ENCODE data around the gene MARCO. TPM values are rescaled to one million over a fixed set of nuclear protein-coding genes. Genes with fewer than 3 reads are reported as not detected.

MARCO gene
- polyA plus RNA-seq, 1 donor from 2014 or later = not detected

DNA sequence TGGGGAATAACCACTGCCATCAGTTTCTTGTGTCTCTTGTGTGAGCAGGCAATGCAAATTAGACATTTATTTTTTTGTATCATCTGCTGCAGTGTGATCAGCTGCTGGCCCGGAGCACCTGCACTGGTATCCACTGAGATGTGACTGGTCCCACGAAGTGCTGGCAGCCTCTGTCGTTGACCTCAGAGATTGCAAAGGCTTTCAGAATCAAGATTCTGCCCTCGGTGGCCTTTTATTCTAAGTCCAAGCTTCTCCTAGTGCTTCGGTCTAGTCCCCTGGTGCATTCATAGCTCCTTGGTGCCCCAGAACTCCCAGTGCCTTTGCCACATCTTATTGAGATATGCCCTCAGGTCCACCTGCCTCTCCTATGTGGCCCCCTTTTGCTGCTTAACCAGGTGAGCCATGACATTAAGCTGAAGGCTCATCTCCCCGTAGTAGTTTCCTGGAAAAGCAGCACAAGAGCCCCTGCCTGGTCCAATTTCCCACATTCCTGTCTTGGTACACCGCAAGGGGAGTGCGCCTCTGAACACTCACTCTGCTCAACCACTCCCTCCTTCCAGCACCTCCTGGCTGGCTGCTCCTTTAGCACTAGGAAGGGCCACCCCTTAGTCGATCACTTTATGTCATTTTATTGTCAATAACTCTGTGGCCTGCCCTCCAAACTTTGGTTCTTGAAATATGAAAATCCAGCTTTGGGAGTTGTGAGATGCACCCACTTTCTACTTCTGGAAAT lies 27.1 kb upstream of the MARCO start:
- Mint-ChIP-seq H3K9me3 (no peaks in the 10 kb centered on the region), H3K4me1 (no peaks in the 10 kb centered on the region), H3K27ac (no peak overlapping the region), H3K27me3 (peaks cover 5% of the 10 kb centered on the region), H3K36me3 (no peaks in the 10 kb centered on the region), H3K4me3 (no peak overlapping the region)

DNA sequence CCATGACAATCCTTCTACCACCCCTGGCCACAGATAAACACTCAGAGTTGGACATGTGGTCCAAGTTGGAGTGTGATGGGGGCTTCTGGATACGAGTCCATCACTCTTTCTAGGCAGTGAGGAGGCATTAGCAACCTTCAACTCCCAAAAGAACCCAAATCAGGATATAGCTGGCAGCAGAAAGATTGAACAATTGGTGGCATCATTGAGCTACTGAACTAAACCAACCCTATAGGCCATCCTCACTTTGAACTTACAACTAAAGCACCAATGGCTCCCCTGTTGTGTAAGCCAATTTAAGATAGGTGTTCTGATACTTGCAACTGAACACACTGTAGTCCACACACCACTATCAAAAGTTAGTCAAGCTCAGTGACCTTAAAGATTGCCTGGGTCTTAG lies 24.0 kb upstream of the MARCO start:
- Mint-ChIP-seq H3K27me3 (peaks cover 5% of the 10 kb centered on the region), H3K36me3 (no peaks in the 10 kb centered on the region), H3K4me1 (no peaks in the 10 kb centered on the region), H3K4me3 (no peak overlapping the region), H3K27ac (no peak overlapping the region), H3K9me3 (no peaks in the 10 kb centered on the region)

DNA sequence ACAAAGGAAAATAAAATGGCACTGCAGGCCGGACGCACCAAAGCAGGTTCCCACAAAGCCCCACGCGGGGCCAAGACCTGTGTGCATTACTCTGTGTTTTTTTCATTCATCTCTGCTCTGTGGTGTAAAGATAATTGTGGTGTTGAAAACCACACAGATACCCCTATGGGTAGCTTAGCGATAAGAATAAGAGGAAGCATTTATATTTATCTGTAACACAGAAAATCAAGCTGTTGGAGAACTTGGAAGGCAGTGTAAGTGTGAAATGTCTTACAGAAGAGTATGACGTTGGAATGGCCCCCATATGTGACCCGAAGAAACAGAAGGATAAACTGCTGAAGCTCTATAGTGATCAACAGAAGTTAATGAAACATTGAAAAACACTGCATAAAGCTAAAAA lies 20.3 kb upstream of the MARCO start:
- no peaks in the 10 kb centered on the region for H3K36me3 Mint-ChIP-seq
- H3K4me1 Mint-ChIP-seq = no peaks in the 10 kb centered on the region
- H3K9me3 Mint-ChIP-seq = no peaks in the 10 kb centered on the region
- H3K4me3 Mint-ChIP-seq = no peak overlapping the region
- H3K27ac Mint-ChIP-seq = no peak overlapping the region
- H3K27me3 Mint-ChIP-seq = peaks cover 3% of the 10 kb centered on the region

GRCh38 chr2:118922254-118922653 lies 19.7 kb upstream of the MARCO start:
- no peaks in the 10 kb centered on the region for H3K9me3 Mint-ChIP-seq
- H3K36me3 Mint-ChIP-seq = no peaks in the 10 kb centered on the region
- H3K4me1 Mint-ChIP-seq = no peaks in the 10 kb centered on the region
- no peak overlapping the region for H3K27ac Mint-ChIP-seq
- H3K27me3 Mint-ChIP-seq = peaks cover 3% of the 10 kb centered on the region
- H3K4me3 Mint-ChIP-seq = no peak overlapping the region

- Mint-ChIP-seq H3K36me3 (no peaks in the 10 kb centered on the region), H3K27ac (no peak overlapping the region), H3K9me3 (no peaks in the 10 kb centered on the region), H3K4me1 (no peaks in the 10 kb centered on the region), H3K27me3 (peaks cover 3% of the 10 kb centered on the region), H3K4me3 (no peak overlapping the region)
Measured at GRCh38 chr2:118923371-118923770, 18.6 kb upstream of the MARCO start.

DNA sequence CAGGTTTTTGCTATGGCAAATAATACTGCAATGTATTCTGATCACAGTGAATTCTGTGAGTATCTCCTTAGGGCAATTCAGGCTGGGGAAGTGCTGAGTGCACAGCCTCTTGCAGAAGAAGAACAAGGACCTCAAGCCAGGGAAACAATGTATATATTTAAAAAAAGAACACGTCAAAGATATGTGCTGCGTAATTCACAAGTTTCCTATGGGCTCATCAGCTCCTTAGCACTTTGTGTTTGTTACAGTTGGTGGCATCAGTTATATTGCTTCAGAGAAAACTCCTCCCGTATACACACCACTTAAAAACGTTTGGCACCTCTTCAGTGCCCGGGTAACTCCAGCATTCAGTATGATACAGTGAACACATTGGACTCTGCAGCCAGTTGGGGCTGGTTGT lies 16.5 kb upstream of the MARCO start:
- peaks cover 3% of the 10 kb centered on the region for H3K27me3 Mint-ChIP-seq
- H3K27ac Mint-ChIP-seq = no peak overlapping the region
- H3K4me1 Mint-ChIP-seq = no peaks in the 10 kb centered on the region
- peaks cover 1 to 4% (median 4%) of the 10 kb centered on the region in 3 donors for H3K9me3 Mint-ChIP-seq
- no peaks in the 10 kb centered on the region for H3K36me3 Mint-ChIP-seq
- no peak overlapping the region for H3K4me3 Mint-ChIP-seq

GRCh38 chr2:118925981-118926380 lies 16.0 kb upstream of the MARCO start:
- Mint-ChIP-seq H3K9me3 (peaks cover 4 to 7% (median 5%) of the 10 kb centered on the region in 3 donors), H3K27ac (no peak overlapping the region), H3K36me3 (no peaks in the 10 kb centered on the region), H3K27me3 (peaks cover 3% of the 10 kb centered on the region), H3K4me1 (no peaks in the 10 kb centered on the region), H3K4me3 (no peak overlapping the region)

GRCh38 chr2:118929059-118929458 lies 12.9 kb upstream of the MARCO start:
- H3K27ac Mint-ChIP-seq = no peak overlapping the region
- H3K27me3 Mint-ChIP-seq = peaks cover 2% of the 10 kb centered on the region
- no peak overlapping the region for H3K4me3 Mint-ChIP-seq
- no peaks in the 10 kb centered on the region for H3K36me3 Mint-ChIP-seq
- no peaks in the 10 kb centered on the region for H3K4me1 Mint-ChIP-seq
- peaks cover 7 to 26% (median 12%) of the 10 kb centered on the region in 3 donors for H3K9me3 Mint-ChIP-seq

DNA sequence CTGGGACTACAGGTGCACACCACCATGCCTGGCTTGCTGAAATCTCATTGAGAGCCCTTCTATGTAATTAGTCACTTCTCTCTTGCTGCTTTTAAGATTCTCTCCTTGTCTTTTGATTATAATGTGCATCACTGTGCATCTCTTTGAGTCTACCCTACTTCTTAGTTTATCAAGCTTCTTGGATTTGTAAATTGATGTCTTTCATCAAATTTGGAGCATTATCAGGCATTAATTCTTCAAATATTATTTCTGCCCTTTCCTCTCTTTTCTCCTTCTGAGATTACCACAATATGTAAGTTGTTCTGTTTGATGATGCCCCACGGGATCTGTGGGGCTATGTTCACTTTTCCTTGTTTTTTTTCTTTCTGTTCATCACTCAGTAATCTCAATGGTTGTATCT lies 9.0 kb upstream of the MARCO start:
- no peak overlapping the region for H3K4me3 Mint-ChIP-seq
- peaks cover 7 to 26% (median 12%) of the 10 kb centered on the region in 3 donors for H3K9me3 Mint-ChIP-seq
- no peaks in the 10 kb centered on the region for H3K4me1 Mint-ChIP-seq
- H3K27ac Mint-ChIP-seq = no peak overlapping the region
- no peaks in the 10 kb centered on the region for H3K36me3 Mint-ChIP-seq
- no peaks in the 10 kb centered on the region for H3K27me3 Mint-ChIP-seq

GRCh38 chr2:118936306-118936705 lies 5.7 kb upstream of the MARCO start:
- no peak overlapping the region for H3K4me3 Mint-ChIP-seq
- peaks cover 2 to 17% (median 7%) of the 10 kb centered on the region in 3 donors for H3K9me3 Mint-ChIP-seq
- H3K27ac Mint-ChIP-seq = no peak overlapping the region
- H3K27me3 Mint-ChIP-seq = peaks cover 5% of the 10 kb centered on the region
- no peaks in the 10 kb centered on the region for H3K36me3 Mint-ChIP-seq
- H3K4me1 Mint-ChIP-seq = peaks cover 0 to 6% (median 0%) of the 10 kb centered on the region in 3 donors

GRCh38 chr2:118936936-118937335 lies 5.1 kb upstream of the MARCO start:
- no peaks in the 10 kb centered on the region for H3K36me3 Mint-ChIP-seq
- H3K27me3 Mint-ChIP-seq = peaks cover 5% of the 10 kb centered on the region
- peaks cover 2 to 15% (median 7%) of the 10 kb centered on the region in 3 donors for H3K9me3 Mint-ChIP-seq
- no peak overlapping the region for H3K27ac Mint-ChIP-seq
- H3K4me3 Mint-ChIP-seq = no peak overlapping the region
- peaks cover 0 to 6% (median 0%) of the 10 kb centered on the region in 3 donors for H3K4me1 Mint-ChIP-seq

- peaks cover 2 to 8% (median 7%) of the 10 kb centered on the region in 3 donors for H3K9me3 Mint-ChIP-seq
- H3K27me3 Mint-ChIP-seq = peaks cover 5% of the 10 kb centered on the region
- peaks cover 0 to 6% (median 0%) of the 10 kb centered on the region in 3 donors for H3K4me1 Mint-ChIP-seq
- H3K27ac Mint-ChIP-seq = no peak overlapping the region
- H3K4me3 Mint-ChIP-seq = no peak overlapping the region
- H3K36me3 Mint-ChIP-seq = no peaks in the 10 kb centered on the region
Measured at GRCh38 chr2:118937817-118938216, 4.2 kb upstream of the MARCO start.

DNA sequence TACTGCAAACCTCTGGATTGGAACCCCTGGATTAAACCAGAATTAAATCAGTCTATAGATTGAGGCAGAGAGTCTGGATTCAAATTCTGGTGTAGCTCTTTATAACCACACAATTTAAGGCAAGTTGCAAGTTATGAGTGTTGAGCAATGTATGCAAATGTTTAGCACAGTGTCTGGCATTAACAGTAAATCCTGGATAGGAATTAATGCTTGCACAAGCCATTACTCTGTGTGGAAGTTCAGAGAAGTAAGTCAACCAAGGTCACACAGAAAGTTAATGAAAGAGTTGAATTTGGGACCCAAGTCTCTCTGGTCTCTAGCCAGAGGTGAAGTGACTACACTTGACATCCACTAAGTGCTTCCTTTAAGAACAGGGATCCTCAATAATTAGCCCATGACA lies 2.0 kb upstream of the MARCO start:
- Mint-ChIP-seq H3K36me3 (no peaks in the 10 kb centered on the region), H3K27ac (no peak overlapping the region), H3K9me3 (no peaks in the 10 kb centered on the region), H3K27me3 (peaks cover 9% of the 10 kb centered on the region), H3K4me1 (peaks cover 0 to 6% (median 0%) of the 10 kb centered on the region in 3 donors), H3K4me3 (no peak overlapping the region)

DNA sequence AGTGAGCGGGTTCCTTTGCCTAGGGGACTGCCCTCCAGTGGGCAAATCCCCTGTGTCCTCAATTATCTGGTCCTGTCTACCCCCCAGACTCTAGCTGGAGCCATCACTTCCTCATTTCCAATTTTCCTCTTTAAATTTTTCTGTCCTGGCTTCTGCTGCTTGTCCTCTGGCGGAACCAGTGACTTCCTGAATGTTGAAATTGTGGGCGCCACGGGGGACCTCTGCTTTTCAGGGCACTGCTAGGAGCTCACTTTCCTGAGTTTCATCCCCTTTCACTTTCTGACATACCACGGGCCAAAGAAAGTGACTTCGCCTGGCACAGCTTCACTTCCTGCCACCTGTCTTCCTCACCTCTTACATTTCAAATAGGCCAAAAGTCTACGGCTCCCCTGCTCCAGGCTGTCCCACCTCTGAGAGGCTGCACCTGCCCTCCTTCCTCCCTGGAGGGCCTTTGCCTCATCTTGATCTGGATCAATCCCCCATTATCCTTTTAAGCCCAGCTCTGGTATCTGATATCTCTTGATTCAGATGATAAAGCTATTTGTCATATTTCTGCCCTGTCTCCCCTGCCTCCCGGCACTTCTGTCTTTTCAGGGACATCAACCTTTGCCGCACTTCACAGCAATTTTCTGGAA lies 1.4 kb upstream of the MARCO start:
- Mint-ChIP-seq H3K27ac (no peak overlapping the region), H3K4me1 (peaks cover 0 to 6% (median 0%) of the 10 kb centered on the region in 3 donors), H3K36me3 (no peaks in the 10 kb centered on the region), H3K9me3 (no peaks in the 10 kb centered on the region), H3K4me3 (no peak overlapping the region), H3K27me3 (peaks cover 9% of the 10 kb centered on the region)

- Mint-ChIP-seq H3K36me3 (no peaks in the 10 kb centered on the region), H3K4me1 (peaks cover 0 to 6% (median 0%) of the 10 kb centered on the region in 3 donors), H3K9me3 (peaks cover 0 to 4% (median 0%) of the 10 kb centered on the region in 3 donors), H3K27ac (no peak overlapping the region), H3K27me3 (peaks cover 9% of the 10 kb centered on the region), H3K4me3 (no peak overlapping the region)
Measured at GRCh38 chr2:118943286-118943685, 1.3 kb downstream of the MARCO start.

DNA sequence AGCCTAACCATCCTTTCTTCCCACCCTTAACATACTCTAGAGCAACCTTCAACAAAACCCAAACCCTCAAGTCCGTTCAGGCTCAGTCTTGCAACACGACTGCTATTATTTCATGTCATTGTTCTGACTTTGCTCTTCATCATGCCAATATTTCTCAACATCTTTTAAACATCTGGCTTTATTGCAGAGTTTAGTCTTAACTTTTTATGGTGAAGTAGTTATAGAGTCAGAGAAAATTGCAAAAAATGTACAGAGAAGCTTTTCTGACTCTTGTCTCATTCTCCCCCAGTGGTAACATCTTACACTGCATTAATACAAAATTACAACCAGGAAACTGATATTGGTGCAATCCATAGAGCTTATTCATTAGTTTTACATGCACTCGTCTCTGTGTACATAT lies 3.9 kb downstream of the MARCO start:
- H3K9me3 Mint-ChIP-seq = peaks cover 0 to 4% (median 0%) of the 10 kb centered on the region in 3 donors
- H3K36me3 Mint-ChIP-seq = peaks cover 1% of the 10 kb centered on the region
- peaks cover 0 to 1% (median 0%) of the 10 kb centered on the region in 3 donors for H3K4me1 Mint-ChIP-seq
- H3K4me3 Mint-ChIP-seq = no peak overlapping the region
- peaks cover 8% of the 10 kb centered on the region for H3K27me3 Mint-ChIP-seq
- no peak overlapping the region for H3K27ac Mint-ChIP-seq
